ENCODE measurements around the gene NRXN3. TPM values are rescaled to one million over a fixed set of nuclear protein-coding genes. Genes with fewer than 3 reads are reported as not detected.

Gene NRXN3
- total and polyA plus RNA-seq, 2 of the 4 experiments (the other 2 are of a cell fraction): 4.8 to 25.1 TPM

DNA sequence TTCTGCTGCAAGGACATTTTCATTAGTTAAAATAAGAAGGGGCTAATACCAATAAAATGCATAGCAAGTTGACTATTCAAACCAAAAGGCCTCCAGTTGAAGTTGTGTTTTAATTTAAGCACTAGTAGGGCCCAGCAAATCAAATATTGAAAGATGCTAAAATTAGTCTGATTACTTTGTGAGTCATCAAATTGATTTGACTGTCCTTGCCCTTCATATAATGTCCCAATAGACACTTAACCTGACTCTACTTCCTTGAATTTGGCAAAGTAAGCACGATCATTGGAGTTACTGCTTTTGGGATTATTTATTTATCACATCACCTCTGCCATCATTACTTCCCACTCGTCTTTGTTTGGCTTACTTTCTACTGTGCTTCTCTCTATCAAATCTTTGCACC is 1242.6 kb downstream of the NRXN3 start:
- H2BK20ac ChIP-seq (ENCODE audit: low read depth, low read length): no peak overlapping the region
- H2AK9ac ChIP-seq (replicated peaks; ENCODE audit: low read depth, low read length, poor library complexity): no peak overlapping the region
- no peak overlapping the region for H3K9ac ChIP-seq (ENCODE audit: low read depth, low read length)
- H2BK5ac ChIP-seq (ENCODE audit: low read depth, low read length, poor library complexity, severe bottlenecking): no peak overlapping the region
- H4K20me1 ChIP-seq (ENCODE audit: insufficient read depth, low read length): no peaks in the 10 kb centered on the region
- no peak overlapping the region for H2AFZ ChIP-seq (replicated peaks; ENCODE audit: low read length, poor library complexity)
- H3K36me3 ChIP-seq (ENCODE audit: control insufficient read depth, insufficient read depth, low read length): no peaks in the 10 kb centered on the region
- no peak for TF ChIP-seq BHLHE40 (IDR thresholded peaks at IDR 0.05; ENCODE audit: low read depth, low read length)
- TF ChIP-seq CEBPB (IDR thresholded peaks at IDR 0.05; ENCODE audit: low read depth, low read length): no peak
- no peak for TF ChIP-seq MAFK (IDR thresholded peaks at IDR 0.05; ENCODE audit: low read depth, low read length)
- no peak for TF ChIP-seq RAD21 (IDR thresholded peaks at IDR 0.05; ENCODE audit: low read length)
- no peak for TF ChIP-seq RFX5 (IDR thresholded peaks at IDR 0.05; ENCODE audit: low read depth, low read length)
- TF ChIP-seq CHD1 (IDR thresholded peaks at IDR 0.05; ENCODE audit: low read depth, low read length): no peak
- no peak for TF ChIP-seq NFE2L2 (IDR thresholded peaks at IDR 0.05; ENCODE audit: low read depth, low read length)
- no peak for TF ChIP-seq MAZ (IDR thresholded peaks at IDR 0.05; ENCODE audit: borderline replicate concordance, low read depth, low read length)
- TF ChIP-seq FOS (IDR thresholded peaks at IDR 0.05; ENCODE audit: low read depth, low read length): no peak
- TF ChIP-seq MXI1 (IDR thresholded peaks at IDR 0.05; ENCODE audit: borderline replicate concordance, low read depth, low read length): no peak
- TF ChIP-seq, protein P1, sequence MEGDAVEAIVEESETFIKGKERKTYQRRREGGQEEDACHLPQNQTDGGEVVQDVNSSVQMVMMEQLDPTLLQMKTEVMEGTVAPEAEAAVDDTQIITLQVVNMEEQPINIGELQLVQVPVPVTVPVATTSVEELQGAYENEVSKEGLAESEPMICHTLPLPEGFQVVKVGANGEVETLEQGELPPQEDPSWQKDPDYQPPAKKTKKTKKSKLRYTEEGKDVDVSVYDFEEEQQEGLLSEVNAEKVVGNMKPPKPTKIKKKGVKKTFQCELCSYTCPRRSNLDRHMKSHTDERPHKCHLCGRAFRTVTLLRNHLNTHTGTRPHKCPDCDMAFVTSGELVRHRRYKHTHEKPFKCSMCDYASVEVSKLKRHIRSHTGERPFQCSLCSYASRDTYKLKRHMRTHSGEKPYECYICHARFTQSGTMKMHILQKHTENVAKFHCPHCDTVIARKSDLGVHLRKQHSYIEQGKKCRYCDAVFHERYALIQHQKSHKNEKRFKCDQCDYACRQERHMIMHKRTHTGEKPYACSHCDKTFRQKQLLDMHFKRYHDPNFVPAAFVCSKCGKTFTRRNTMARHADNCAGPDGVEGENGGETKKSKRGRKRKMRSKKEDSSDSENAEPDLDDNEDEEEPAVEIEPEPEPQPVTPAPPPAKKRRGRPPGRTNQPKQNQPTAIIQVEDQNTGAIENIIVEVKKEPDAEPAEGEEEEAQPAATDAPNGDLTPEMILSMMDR (conservative IDR thresholded peaks at IDR 0.05; ENCODE audit: low read depth, low read length): no peak
- TF ChIP-seq POLR2A (IDR thresholded peaks at IDR 0.05; ENCODE audit: low read depth, low read length): no peak
- no peak for TF ChIP-seq SMC3 (IDR thresholded peaks at IDR 0.05; ENCODE audit: low read depth, low read length)
- TF ChIP-seq, protein P2, sequence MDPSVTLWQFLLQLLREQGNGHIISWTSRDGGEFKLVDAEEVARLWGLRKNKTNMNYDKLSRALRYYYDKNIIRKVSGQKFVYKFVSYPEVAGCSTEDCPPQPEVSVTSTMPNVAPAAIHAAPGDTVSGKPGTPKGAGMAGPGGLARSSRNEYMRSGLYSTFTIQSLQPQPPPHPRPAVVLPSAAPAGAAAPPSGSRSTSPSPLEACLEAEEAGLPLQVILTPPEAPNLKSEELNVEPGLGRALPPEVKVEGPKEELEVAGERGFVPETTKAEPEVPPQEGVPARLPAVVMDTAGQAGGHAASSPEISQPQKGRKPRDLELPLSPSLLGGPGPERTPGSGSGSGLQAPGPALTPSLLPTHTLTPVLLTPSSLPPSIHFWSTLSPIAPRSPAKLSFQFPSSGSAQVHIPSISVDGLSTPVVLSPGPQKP (IDR thresholded peaks at IDR 0.05; ENCODE audit: borderline replicate concordance, low read depth, low read length): no peak
- TF ChIP-seq, protein P3, sequence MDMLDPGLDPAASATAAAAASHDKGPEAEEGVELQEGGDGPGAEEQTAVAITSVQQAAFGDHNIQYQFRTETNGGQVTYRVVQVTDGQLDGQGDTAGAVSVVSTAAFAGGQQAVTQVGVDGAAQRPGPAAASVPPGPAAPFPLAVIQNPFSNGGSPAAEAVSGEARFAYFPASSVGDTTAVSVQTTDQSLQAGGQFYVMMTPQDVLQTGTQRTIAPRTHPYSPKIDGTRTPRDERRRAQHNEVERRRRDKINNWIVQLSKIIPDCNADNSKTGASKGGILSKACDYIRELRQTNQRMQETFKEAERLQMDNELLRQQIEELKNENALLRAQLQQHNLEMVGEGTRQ (IDR thresholded peaks at IDR 0.05; ENCODE audit: low read depth, low read length): no peak
- H3K56ac ChIP-seq (ENCODE audit: extremely low read depth, insufficient read depth, low read length): no peak overlapping the region
- H2BK120ac ChIP-seq (ENCODE audit: low read depth, low read length): no peak overlapping the region
- H4K91ac ChIP-seq (ENCODE audit: insufficient read depth, low read depth, low read length): no peak overlapping the region
- H2AK5ac ChIP-seq (ENCODE audit: low read depth, low read length): no peak overlapping the region
- BruUV-seq (replicated peaks): no TSS peak
- H3K4me3 ChIP-seq (ENCODE audit: insufficient read depth, low read depth, low read length): no peak overlapping the region
- H4K8ac ChIP-seq (ENCODE audit: low read depth in 2 of 2, low read length in 2 of 2): no peak overlapping the region
- no peaks in the 10 kb centered on the region for H3K27me3 ChIP-seq (ENCODE audit: control insufficient read depth, insufficient read depth, low read length)
- H3K9me1 ChIP-seq (ENCODE audit: insufficient read depth, low read length): no peaks in the 10 kb centered on the region
- H3K79me1 ChIP-seq (ENCODE audit: low read depth in 1 of 2, low read length in 2 of 2): no peaks in the 10 kb centered on the region; a peak in 1 of 4 replicates
- CTCF ChIA-PET: interaction anchor here (1.2 kb wide), 1 partner anchor 24 kb away, joined by 4 read pairs; no protein-coding TSS in a partner anchor
- no peaks in the 10 kb centered on the region; the same call in 1 of the 2 replicates for H3K4me1 ChIP-seq (ENCODE audit: control insufficient read depth, insufficient read depth, low read length)
- in situ Hi-C loops (cut with MboI; ENCODE audit: low sequenced_read_pairs): no loop called here
- H3K18ac ChIP-seq (ENCODE audit: low read depth, low read length): no peak overlapping the region
- no peak overlapping the region for H3K4ac ChIP-seq (ENCODE audit: low read depth, low read length)
- ATAC-seq (ENCODE audit: low read depth) (no peak), DNase-seq (no peak)
- H4K5ac ChIP-seq (ENCODE audit: low read depth, low read length): no peak overlapping the region
- intact Hi-C loops (cut with micrococcal nuclease): no loop called here
- WGBS, 2 experiments (ENCODE audit: extremely low coverage in 2 of 2, insufficient read length in 1 of 2): no CpG with 5 or more reads among the region's 2 CpGs
- H3K23ac ChIP-seq (ENCODE audit: low read depth, low read length): no peak overlapping the region
- POLR2A ChIA-PET (ENCODE audit: unreplicated experiment): no interaction called here
- H3K9me3 ChIP-seq (ENCODE audit: control insufficient read depth, insufficient read depth, low read length): no peaks in the 10 kb centered on the region
- dilution Hi-C loops (cut with HindIII; ENCODE audit: low sequenced_read_pairs, unreplicated experiment): no loop called here
- H3K27ac ChIP-seq (ENCODE audit: insufficient read depth, low read length): no peak overlapping the region
- H3K4me2 ChIP-seq (ENCODE audit: low read depth, low read length): no peak overlapping the region
- 0 out of 3 replicates have a peak overlapping the region, but pooled peaks have one; percentile 7 for H2BK15ac ChIP-seq (ENCODE audit: low read depth, low read length)
- H3K14ac ChIP-seq (replicated peaks; ENCODE audit: low read depth, low read length): no peak overlapping the region

All from IMR-90 (cell line).